Stimulated activated memory B cell treated with anti-CD40 and anti-IgM and Interleukin-4, amounts not matched to agents 10 μg/mL and 1 μg/mL and 100 μg/mL, for 72 hours (primary cell): ENCODE measurements around the gene TLR6.
"Not testable (repeated sequence)": the region's sequence is repeated elsewhere in the genome, so short reads cannot be mapped to it uniquely, and the experiment has no call there.

Experiments used
- ATAC-seq: fragments of 150-1000 bp; cut with Tn5 transposase; 2 replicates; pipeline ENCODE4 v1.10.0; 2021
- H3K27ac Mint-ChIP-seq: one replicate; pipeline ENCODE4 v1.8.0; 2022; ENCODE audit warnings: mild to moderate bottlenecking, mixed read lengths
- H3K27me3 Mint-ChIP-seq: one replicate; pipeline ENCODE4 v1.8.0; 2022; ENCODE audit warnings: mixed read lengths
- H3K36me3 Mint-ChIP-seq: one replicate; pipeline ENCODE4 v1.8.0; 2022; ENCODE audit warnings: mixed read lengths
- H3K4me1 Mint-ChIP-seq: one replicate; pipeline ENCODE4 v1.8.0; 2022; ENCODE audit warnings: mixed read lengths
- H3K4me3 Mint-ChIP-seq: one replicate; pipeline ENCODE4 v1.8.0; 2022; ENCODE audit warnings: mild to moderate bottlenecking, moderate library complexity, mixed read lengths
- H3K9me3 Mint-ChIP-seq: one replicate; pipeline ENCODE4 v1.8.0; 2022; ENCODE audit warnings: mixed read lengths

TLR6 gene

DNA sequence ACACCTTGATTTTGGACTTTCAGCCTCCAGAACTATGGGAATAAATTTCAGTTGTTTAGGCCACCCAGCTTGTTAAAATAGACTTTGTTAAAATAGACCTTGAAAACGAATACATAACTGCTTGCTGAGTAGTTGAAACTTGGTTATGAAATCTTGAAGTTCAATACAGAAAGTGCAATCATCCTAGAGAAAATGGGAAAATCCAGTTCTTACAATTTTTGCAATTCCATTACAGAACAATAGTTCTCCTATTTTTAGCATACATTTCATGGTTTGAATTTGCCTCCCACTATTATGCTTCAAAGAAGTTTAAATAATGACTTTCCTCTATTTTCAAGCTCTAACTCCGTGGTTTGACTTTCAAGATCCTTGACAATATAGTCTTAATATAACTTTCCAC lies 62.6 kb downstream of the TLR6 start:
- Mint-ChIP-seq H3K36me3 (peaks cover 70% of the 10 kb centered on the region), H3K9me3 (peaks cover 10% of the 10 kb centered on the region), H3K4me1 (peaks cover 13% of the 10 kb centered on the region), H3K27ac (no peak overlapping the region), H3K27me3 (no peaks in the 10 kb centered on the region), H3K4me3 (no peak overlapping the region)
- ATAC-seq: no peak

DNA sequence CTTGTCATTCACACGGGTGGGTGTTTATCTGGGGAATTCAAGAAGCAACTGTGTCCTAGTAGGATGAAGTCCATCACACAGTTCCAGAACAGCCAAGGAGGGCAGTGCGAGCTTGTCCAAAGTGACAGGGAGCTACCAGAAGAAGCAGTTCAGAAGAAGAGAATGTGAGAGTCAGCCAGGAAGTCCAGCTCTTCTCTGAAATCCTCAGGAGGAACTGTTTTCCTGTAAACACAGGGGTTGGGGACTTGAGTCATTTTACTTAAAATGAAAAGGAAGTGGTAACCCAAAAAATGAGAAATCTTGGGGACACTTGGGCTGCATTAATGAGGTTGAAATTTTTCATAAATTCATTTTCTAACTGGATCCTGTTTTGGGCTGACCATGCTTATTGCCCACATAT lies 65.6 kb downstream of the TLR6 start:
- peaks cover 25% of the 10 kb centered on the region for H3K4me1 Mint-ChIP-seq
- H3K27me3 Mint-ChIP-seq: no peaks in the 10 kb centered on the region
- ATAC-seq: no peak
- H3K9me3 Mint-ChIP-seq: peaks cover 17% of the 10 kb centered on the region
- H3K27ac Mint-ChIP-seq: peak overlapping the region; percentile 9
- no peak overlapping the region for H3K4me3 Mint-ChIP-seq
- peaks cover 50% of the 10 kb centered on the region for H3K36me3 Mint-ChIP-seq

DNA sequence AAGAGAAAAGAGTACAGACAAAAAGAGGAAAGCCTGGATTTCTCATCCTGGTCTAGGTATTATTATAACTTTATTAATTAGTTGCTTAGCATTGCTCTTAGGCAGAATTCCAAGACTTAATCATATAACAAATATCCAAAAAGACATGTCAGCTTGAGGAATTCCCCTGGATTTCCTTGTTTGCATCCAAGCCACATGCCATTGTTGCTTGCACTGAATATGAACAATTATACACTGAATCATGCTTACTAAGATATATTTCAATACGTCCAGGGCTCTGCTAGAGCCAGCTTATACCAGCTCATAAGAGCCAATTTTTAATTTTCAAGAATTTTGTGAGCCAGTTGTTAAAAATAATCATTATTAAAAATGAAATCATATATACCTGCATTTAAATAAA lies 68.3 kb downstream of the TLR6 start:
- H3K9me3 Mint-ChIP-seq: peaks cover 17% of the 10 kb centered on the region
- peaks cover 40% of the 10 kb centered on the region for H3K4me1 Mint-ChIP-seq
- no peak overlapping the region for H3K4me3 Mint-ChIP-seq
- H3K27ac Mint-ChIP-seq: peak overlapping the region; percentile 16
- H3K27me3 Mint-ChIP-seq: no peaks in the 10 kb centered on the region
- ATAC-seq: no peak
- peaks cover 35% of the 10 kb centered on the region for H3K36me3 Mint-ChIP-seq

DNA sequence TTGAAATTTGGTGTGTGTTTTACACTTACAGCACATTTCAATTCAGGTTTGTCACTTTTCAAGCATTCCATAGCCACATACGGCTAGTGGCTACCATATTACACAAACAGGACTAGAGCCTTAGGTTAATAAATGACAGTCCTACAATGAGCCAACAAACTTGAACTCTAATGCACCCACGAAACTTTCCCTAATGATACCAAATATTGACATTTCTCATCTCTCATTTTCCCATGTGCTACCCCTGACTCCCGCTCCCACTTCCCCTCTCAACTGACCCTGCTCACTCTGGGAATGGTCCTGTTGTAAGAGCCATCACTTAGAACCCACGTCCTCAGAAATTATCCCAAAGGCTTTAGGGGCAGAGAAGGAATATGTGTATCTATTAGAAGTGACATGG lies 68.9 kb downstream of the TLR6 start:
- Mint-ChIP-seq H3K36me3 (peaks cover 35% of the 10 kb centered on the region), H3K27me3 (no peaks in the 10 kb centered on the region), H3K27ac (peak overlapping the region; percentile 16), H3K4me1 (peaks cover 41% of the 10 kb centered on the region), H3K9me3 (peaks cover 17% of the 10 kb centered on the region), H3K4me3 (no peak overlapping the region)
- no peak for ATAC-seq

DNA sequence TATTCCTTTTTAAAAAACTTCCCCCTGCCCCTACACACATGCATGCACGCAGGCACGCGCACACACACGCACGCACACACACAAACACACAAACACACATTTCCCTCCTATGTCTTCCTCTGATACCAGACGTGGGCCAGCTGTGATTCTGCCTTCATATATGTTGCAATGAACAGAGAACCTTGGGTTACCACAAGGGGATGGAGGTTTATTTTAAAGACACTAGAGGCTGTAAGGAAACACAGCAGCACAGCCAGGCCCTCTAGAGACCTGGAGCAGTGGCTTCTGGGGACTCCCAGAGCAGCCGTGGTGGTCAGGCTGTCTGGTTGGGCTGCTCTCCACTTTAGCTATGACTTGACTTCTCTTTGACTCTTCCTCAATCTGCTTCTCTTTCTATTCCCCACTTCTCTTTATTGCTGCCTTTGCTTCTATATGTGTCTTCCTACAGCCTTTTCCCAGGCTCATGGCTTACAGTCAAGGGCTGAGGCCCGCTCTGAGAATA lies 70.7 kb downstream of the TLR6 start:
- Mint-ChIP-seq H3K27ac (peak overlapping the region; percentile 83), H3K36me3 (peaks cover 24% of the 10 kb centered on the region), H3K4me3 (peak overlapping the region; percentile 40), H3K9me3 (peaks cover 14% of the 10 kb centered on the region), H3K27me3 (no peaks in the 10 kb centered on the region), H3K4me1 (peaks cover 35% of the 10 kb centered on the region)
- ATAC-seq: peak; percentile 93

DNA sequence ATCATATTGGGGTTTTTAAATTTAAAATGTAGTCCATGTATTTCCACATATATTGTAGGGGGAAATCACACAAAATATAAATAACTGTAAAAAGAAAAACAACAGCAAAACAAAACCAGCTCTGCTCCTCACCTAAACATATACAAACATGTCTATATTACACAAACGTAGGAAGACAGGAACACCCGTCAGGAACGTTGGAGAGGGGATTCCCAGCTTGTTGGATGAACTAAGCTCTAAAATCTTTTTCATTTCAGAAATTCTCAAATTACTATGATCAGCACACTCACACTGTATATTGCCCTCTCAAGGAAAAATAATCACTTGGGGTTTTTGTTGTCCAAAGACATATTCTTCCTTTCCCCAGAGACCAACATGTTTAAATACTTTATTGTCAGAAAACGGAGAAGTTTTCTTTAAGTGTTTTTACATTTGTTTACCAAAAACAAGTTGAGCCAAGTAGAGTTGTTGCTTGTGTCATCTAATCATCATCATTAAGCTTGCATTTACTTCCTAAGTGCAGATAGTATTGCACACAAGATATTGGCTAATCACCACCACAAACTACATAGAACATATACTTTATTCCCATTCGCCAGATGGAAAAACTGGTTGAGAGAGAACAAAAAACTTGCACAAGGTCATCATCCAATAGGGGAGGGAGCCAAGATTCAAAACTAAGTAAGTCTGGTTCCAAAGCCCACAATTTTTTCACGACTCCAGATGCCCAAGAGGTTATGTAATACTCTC lies 71.4 kb downstream of the TLR6 start:
- peak overlapping the region; percentile 83 for H3K27ac Mint-ChIP-seq
- no peak for ATAC-seq
- H3K4me3 Mint-ChIP-seq: no peak overlapping the region
- peaks cover 23% of the 10 kb centered on the region for H3K36me3 Mint-ChIP-seq
- peaks cover 37% of the 10 kb centered on the region for H3K4me1 Mint-ChIP-seq
- no peaks in the 10 kb centered on the region for H3K27me3 Mint-ChIP-seq
- H3K9me3 Mint-ChIP-seq: peaks cover 14% of the 10 kb centered on the region

DNA sequence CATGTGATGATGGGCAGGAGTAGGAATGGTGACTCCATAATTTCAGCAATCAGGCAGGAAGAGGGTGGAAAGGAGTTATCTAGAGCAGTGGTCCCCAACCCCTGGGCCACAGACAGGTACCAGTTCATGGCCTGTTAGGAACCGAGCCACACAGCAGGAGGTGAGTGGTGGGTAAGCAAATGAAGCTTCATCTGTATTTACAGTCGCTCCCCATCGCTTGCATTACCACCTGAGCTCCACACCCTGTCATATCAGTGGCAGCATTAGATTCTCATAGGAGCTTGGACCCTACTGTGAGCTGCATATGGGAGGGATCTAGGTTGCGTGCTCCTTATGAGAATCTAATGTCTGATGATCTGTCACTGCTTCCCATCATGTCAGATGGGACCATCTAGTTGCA lies 72.5 kb downstream of the TLR6 start:
- ATAC-seq: no peak

DNA sequence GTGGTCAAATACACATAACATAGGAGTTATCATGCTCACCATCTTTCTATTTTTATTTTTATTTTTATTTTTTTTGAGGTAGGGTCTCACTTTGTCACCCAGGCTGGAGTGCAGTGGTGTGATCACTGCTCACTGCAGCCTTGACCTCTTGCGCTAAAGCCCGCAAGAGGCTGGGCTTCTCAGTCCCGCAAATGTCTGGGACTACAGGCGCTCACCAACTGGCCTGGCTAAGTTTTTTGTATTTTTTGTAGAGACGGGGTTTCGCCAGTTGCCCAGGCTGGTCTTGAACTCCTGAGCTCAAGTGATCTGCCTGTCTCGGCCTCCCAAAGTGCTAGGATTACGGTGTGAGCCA lies 73.5 kb downstream of the TLR6 start:
- peak overlapping the region; percentile 98 for H3K27ac Mint-ChIP-seq

More for the DNA sequence above, 72.5 kb downstream of the TLR6 start:
- Mint-ChIP-seq H3K27ac (peak overlapping the region; percentile 73), H3K4me3 (no peak overlapping the region), H3K27me3 (no peaks in the 10 kb centered on the region), H3K9me3 (peaks cover 11% of the 10 kb centered on the region), H3K36me3 (peaks cover 26% of the 10 kb centered on the region), H3K4me1 (peaks cover 45% of the 10 kb centered on the region)

DNA sequence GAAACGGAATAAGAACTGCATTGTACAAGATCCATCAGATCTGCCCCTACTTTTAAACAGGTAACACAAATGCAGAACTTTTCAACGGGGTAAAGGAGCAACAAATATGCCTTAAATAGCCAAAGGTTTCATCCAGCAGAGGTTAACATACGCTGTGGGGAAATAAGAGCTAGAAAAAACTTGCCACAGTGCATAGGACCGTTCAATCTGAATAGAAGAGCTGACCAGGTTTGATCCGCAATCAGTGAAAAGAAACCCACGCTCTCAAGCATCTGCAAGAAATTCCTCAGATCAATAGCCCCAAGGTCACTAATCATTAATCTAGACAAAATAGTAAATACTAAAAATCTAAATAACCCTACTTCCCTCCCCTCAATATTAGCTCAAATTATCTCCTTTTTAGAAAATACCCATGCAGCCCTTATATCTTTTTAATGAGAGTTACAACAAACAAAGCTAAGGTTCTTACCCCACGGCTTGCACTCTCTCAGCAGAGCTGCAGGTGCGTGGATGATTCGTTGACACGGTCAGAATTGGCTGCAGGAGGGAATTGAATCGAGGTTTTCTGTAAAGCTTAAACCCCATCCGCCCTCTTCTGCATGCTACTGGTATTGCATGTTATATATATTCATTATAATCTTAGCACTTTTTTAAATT lies 74.0 kb downstream of the TLR6 start, which contains the start of gene TLR10:
TSS of gene TLR10 (minus strand) at position 539 of the 657 bp plus-strand sequence. CDS start 7,400 bp downstream, outside the sequence.
- peak within 1 kb of the TSS; percentile 98 for H3K27ac Mint-ChIP-seq
- peaks cover 6% of the 10 kb centered on the region for H3K9me3 Mint-ChIP-seq
- H3K36me3 Mint-ChIP-seq: peaks cover 31% of the 10 kb centered on the region
- peak; percentile 86 for ATAC-seq
- H3K4me1 Mint-ChIP-seq: peaks cover 49% of the 10 kb centered on the region
- H3K27me3 Mint-ChIP-seq: no peaks in the 10 kb centered on the region
- peak within 1 kb of the TSS; percentile 86 for H3K4me3 Mint-ChIP-seq

More for the DNA sequence above, 73.5 kb downstream of the TLR6 start:
- Mint-ChIP-seq H3K27me3 (no peaks in the 10 kb centered on the region), H3K4me3 (no peak overlapping the region), H3K4me1 (peaks cover 49% of the 10 kb centered on the region), H3K36me3 (peaks cover 30% of the 10 kb centered on the region), H3K9me3 (peaks cover 10% of the 10 kb centered on the region)
- ATAC-seq: no peak

DNA sequence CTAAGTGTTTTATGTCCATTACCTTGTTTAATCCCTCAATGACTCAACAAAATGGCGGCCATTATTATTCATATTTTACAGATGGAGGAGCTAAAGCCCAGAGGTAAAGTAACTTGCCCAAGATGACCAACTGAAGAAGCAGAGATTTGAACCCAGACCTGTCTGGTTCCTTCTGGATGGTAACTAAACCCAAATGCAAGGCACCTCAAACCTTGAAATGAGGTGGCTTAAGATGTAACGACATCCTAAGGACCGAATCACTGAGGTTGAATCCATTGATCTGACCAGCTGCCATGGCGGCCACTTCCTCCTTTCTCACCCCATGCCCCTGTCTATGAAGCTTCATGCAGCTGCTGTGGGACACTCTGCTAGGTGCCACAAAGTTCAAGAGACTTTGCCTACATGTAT lies 74.8 kb downstream of the TLR6 start:
- peak overlapping the region; percentile 98 for H3K27ac Mint-ChIP-seq
- peaks cover 10% of the 10 kb centered on the region for H3K9me3 Mint-ChIP-seq
- H3K4me1 Mint-ChIP-seq: peaks cover 56% of the 10 kb centered on the region
- H3K27me3 Mint-ChIP-seq: no peaks in the 10 kb centered on the region
- peak; percentile 63 for ATAC-seq
- peaks cover 39% of the 10 kb centered on the region for H3K36me3 Mint-ChIP-seq
- H3K4me3 Mint-ChIP-seq: peak overlapping the region; percentile 86

DNA sequence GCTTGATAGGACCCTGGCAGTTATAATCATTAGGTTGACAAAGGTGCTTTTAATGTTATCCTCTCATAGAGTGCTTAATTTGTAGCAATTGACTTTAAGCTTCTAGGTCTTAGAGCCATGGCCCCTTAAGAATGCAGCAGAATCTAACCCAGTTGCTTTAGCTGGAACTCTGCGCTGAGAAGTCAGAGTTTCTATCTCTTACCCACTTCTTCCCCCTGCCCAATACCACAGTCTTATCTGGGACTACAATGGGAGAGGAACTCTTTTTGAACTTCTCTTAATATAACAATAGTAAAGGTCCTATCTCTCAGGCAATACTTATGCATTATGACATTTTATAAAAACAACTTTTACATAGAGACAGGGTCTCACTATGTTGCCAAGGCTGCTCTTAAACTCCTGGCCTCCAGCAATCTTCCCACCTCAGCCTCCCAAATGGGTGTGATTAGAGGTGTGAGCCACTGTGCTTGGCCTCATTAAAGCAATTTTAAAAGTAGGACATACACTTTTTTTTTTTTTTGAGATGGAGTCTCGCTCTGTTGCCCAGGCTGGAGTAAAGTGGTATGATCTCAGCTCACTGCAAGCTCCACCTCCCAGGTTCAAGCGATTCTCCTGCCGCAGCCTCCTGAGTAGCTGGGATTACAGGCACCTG lies 75.7 kb downstream of the TLR6 start:
- H3K4me3 Mint-ChIP-seq: peak overlapping the region; percentile 84
- no peaks in the 10 kb centered on the region for H3K27me3 Mint-ChIP-seq
- peaks cover 43% of the 10 kb centered on the region for H3K36me3 Mint-ChIP-seq
- peak; percentile 49 for ATAC-seq
- peaks cover 59% of the 10 kb centered on the region for H3K4me1 Mint-ChIP-seq
- peaks cover 9% of the 10 kb centered on the region for H3K9me3 Mint-ChIP-seq
- H3K27ac Mint-ChIP-seq: peak overlapping the region; percentile 98

DNA sequence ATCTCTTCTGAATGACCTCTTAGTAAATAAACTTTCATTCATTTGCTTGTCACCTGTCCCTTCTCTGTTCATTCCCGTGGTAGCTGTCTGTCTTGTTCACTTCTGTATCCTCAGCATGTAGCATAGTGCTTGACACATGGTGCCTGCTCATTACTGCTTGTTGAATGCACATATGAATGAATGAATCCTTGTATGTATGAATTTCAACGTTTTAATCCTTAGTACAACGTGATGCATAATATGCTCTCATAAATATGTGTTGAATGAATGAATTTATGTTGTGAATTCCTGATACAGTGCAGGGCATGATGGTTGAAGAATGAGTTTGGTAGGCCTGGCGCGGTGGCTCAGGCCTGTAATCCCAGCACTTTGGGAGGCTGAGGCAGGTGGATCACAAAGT lies 76.8 kb downstream of the TLR6 start:
- H3K4me3 Mint-ChIP-seq: peak overlapping the region; percentile 79
- H3K36me3 Mint-ChIP-seq: peaks cover 53% of the 10 kb centered on the region
- no peak for ATAC-seq
- peaks cover 6% of the 10 kb centered on the region for H3K9me3 Mint-ChIP-seq
- no peaks in the 10 kb centered on the region for H3K27me3 Mint-ChIP-seq
- H3K27ac Mint-ChIP-seq: peak overlapping the region; percentile 98
- peaks cover 58% of the 10 kb centered on the region for H3K4me1 Mint-ChIP-seq

DNA sequence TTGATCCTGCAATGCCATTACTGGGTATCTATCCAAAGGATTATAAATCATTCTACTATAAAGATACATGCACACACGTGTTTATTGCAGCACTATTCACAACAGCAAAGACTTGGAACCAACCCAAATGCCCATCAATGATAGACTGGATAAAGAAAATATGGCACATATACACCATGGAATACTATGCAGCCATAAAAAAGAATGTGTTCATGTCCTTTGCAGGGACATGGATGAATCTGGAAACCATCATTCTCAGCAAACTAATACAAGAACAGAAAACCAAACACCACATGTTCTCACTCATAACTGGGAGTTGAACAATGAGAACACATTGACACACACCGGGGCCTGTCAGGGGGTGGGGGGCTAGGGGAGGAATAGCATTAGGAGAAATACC lies 78.7 kb downstream of the TLR6 start:
- not testable (repeated sequence) for H3K9me3 Mint-ChIP-seq, ATAC-seq, H3K27me3 Mint-ChIP-seq, H3K4me3 Mint-ChIP-seq
- peak overlapping the region; percentile 77 for H3K27ac Mint-ChIP-seq
- H3K4me1 Mint-ChIP-seq: peaks cover 61% of the 10 kb centered on the region
- peaks cover 67% of the 10 kb centered on the region for H3K36me3 Mint-ChIP-seq

DNA sequence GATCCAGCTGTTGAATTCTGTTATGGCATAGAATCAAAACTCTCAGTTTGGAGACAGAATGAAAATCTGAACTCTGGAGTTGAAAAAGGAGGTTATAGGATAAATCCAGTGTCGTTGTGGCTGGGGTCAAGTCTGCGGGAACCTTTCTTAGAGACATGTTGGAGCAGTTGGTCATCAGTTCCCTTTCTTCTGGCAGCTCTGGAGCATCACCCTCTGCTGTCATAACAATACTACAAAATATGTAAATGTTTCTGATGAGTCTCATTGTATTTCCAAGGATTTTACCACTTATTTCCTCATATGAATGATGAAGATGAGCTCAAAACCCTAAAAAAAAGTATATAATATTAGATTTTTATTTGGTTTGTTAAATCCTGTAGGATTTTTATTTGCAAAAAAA lies 81.3 kb downstream of the TLR6 start:
- Mint-ChIP-seq H3K4me1 (peaks cover 64% of the 10 kb centered on the region), H3K36me3 (peaks cover 75% of the 10 kb centered on the region), H3K4me3 (no peak overlapping the region), H3K9me3 (peaks cover 14% of the 10 kb centered on the region), H3K27ac (peak overlapping the region; percentile 49), H3K27me3 (no peaks in the 10 kb centered on the region)
- ATAC-seq: no peak

DNA sequence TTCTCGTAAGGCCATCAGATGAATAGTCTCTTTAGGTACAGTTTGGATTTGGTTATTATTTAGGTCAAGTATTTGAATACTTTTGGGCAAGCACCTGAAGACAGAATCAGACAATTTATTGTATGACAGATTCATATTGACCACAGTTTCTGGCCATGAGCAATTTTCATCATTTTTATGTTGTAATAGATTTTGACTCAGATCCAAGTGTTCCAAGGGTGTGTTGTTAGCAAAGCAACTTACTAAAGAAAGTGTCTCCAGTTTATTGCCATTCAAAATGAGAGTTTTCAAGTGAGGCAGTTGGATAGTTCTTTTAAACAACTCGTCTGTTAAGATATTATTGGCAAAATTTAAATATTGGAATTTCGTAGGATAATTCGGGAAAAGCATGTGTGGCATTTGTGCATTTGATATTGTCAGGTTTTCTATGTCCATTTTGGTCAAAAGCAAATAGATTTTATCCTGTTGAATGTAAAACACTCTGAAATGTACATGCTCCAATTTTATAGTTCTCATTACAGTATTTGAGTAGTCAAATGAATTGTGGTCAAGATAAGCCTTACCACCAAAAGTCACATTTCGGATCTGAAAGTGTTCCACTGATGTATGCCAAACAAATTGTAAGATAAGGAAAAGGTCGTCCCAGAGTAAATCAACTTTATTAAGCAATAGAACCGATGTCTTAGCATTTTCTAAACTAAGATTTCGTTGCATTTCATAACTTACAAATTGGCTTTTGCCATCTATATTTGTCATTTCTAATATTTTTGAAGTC lies 82.2 kb downstream of the TLR6 start:
- H3K36me3 Mint-ChIP-seq: peaks cover 66% of the 10 kb centered on the region
- ATAC-seq: no peak
- peak overlapping the region; percentile 49 for H3K27ac Mint-ChIP-seq
- peaks cover 14% of the 10 kb centered on the region for H3K9me3 Mint-ChIP-seq
- peaks cover 65% of the 10 kb centered on the region for H3K4me1 Mint-ChIP-seq
- H3K27me3 Mint-ChIP-seq: no peaks in the 10 kb centered on the region
- no peak overlapping the region for H3K4me3 Mint-ChIP-seq
